Liver (tissue), 9 donors: ENCODE results near the gene MUC7. TPM values are rescaled to one million over a fixed set of nuclear protein-coding genes. Genes with fewer than 3 reads are reported as not detected.

Experiments
- DNase-seq: peaks from one replicate; pipeline ENCODE4 v3.0.0-alpha.2; 2017; ENCODE audit warnings: low spot score
- H3K27ac ChIP-seq, 2 donors: one replicate each; pipeline ENCODE4 v1.7.0; 2013; ENCODE audit warnings: inconsistent platforms in 2 of 2, low read length in 2 of 2, control low read depth in 1 of 2, low read depth in 1 of 2, mild to moderate bottlenecking in 1 of 2
- H3K27me3 ChIP-seq, 4 donors: one replicate each; pipeline versions ENCODE4 v1.6.1 to v1.7.0; 2013; ENCODE audit warnings: low read length in 3 of 4, inconsistent platforms in 1 of 4, mild to moderate bottlenecking in 1 of 4, moderate library complexity in 1 of 4; ENCODE audit not compliant: control insufficient read depth in 4 of 4, insufficient read depth in 4 of 4
- H3K36me3 ChIP-seq, 4 donors: one replicate each; pipeline versions ENCODE4 v1.6.1 to v1.7.0; 2013; ENCODE audit warnings: low read length in 3 of 4, mild to moderate bottlenecking in 3 of 4, low read depth in 1 of 4, moderate library complexity in 1 of 4; ENCODE audit not compliant: control insufficient read depth in 4 of 4, insufficient read depth in 3 of 4
- H3K4me1 ChIP-seq, 4 donors: one replicate each; pipeline versions ENCODE4 v1.6.1 to v1.7.0; 2013; ENCODE audit warnings: low read length in 3 of 4, mild to moderate bottlenecking in 3 of 4, moderate library complexity in 1 of 4; ENCODE audit not compliant: control insufficient read depth in 4 of 4, insufficient read depth in 4 of 4
- H3K4me3 ChIP-seq, 3 donors: one replicate each; pipeline versions ENCODE4 v1.6.1 to v1.7.0; 2013; ENCODE audit warnings: low read length in 3 of 3, control low read depth in 1 of 3, low read depth in 1 of 3, mild to moderate bottlenecking in 1 of 3
- H3K9ac ChIP-seq, 2 donors: one replicate each; pipeline ENCODE4 v1.7.0; 2013; ENCODE audit warnings: low read length in 2 of 2, mild to moderate bottlenecking in 2 of 2, moderate library complexity in 2 of 2, control low read depth in 1 of 2, low read depth in 1 of 2
- H3K9me3 ChIP-seq, 4 donors: one replicate each; pipeline versions ENCODE4 v1.6.1 to v1.7.0; 2013; ENCODE audit warnings: low read length in 3 of 4; ENCODE audit not compliant: control insufficient read depth in 4 of 4
- FOXA1 ChIP-seq: IDR thresholded peaks from 2 replicates; pipeline ENCODE4 v1.6.1; 2016; ENCODE audit warnings: antibody characterized with exemption
- FOXA2 ChIP-seq: IDR thresholded peaks from 2 replicates; pipeline ENCODE4 v1.6.1; 2016; ENCODE audit warnings: antibody characterized with exemption
- GABPA ChIP-seq, 2 donors: IDR thresholded peaks in 1 of 2; conservative IDR thresholded peaks in 1 of 2; 2 replicates each; pipeline ENCODE4 v1.6.1; 2016; ENCODE audit warnings: antibody characterized with exemption in 2 of 2, mild to moderate bottlenecking in 1 of 2, moderate library complexity in 1 of 2
- HNF4A ChIP-seq, 2 donors: conservative IDR thresholded peaks; 2 replicates each; pipeline ENCODE4 v1.6.1; 2016; ENCODE audit warnings: antibody characterized with exemption in 2 of 2, mild to moderate bottlenecking in 2 of 2
- NR2F2 ChIP-seq: IDR thresholded peaks from 2 replicates; pipeline ENCODE4 v1.6.1; 2016; ENCODE audit warnings: antibody characterized with exemption
- RAD21 ChIP-seq, 2 donors: IDR thresholded peaks; 2 replicates each; pipeline ENCODE4 v1.6.1; 2016; ENCODE audit warnings: antibody characterized with exemption in 2 of 2, mild to moderate bottlenecking in 2 of 2
- SP1 ChIP-seq: IDR thresholded peaks from 2 replicates; pipeline ENCODE4 v1.6.1; 2018; ENCODE audit warnings: antibody characterized with exemption, mild to moderate bottlenecking
- YY1 ChIP-seq: IDR thresholded peaks from 2 replicates; pipeline ENCODE4 v1.6.1; 2016; ENCODE audit warnings: antibody characterized with exemption, mild to moderate bottlenecking
- WGBS: extraction: QIAGEN DNeasy Blood & Tissue Kit; methylation state at CpG from one replicate; pipeline ENCODE4 v1.1.7; 2013; 5-methylcytosine and 5-hydroxymethylcytosine counted together
- polyA plus RNA-seq, 2 donors: library from polyadenylated mRNA; stranded (reverse) in 1 of 2; unstranded in 1 of 2; fragments of 200-250 nt in 1 of 2; fragments of >200 nt in 1 of 2; fragmentation: Nextera tagmentation in 1 of 2; extraction: Ambion mirVana in 1 of 2; gene quantifications; one replicate each; pipeline versions ENCODE4 v1.2.1 to v1.2.3, GENCODE V29; 2013 to 2015
- total RNA-seq, 2 donors: library from RNA; depleted of rRNA; stranded (reverse); fragments of >200 nt; gene quantifications; one replicate each; pipeline ENCODE4 v1.2.3, GENCODE V29; 2014
- TF ChIP-seq, protein P1 (sequence below): IDR thresholded peaks from 2 replicates; pipeline ENCODE4 v1.6.1; 2016; ENCODE audit warnings: antibody characterized with exemption, mild to moderate bottlenecking
- TF ChIP-seq, protein P2 (sequence below): IDR thresholded peaks from 2 replicates; pipeline ENCODE4 v1.6.1; 2016; ENCODE audit warnings: antibody characterized with exemption
- TF ChIP-seq, protein P3 (sequence below): IDR thresholded peaks from 2 replicates; pipeline ENCODE4 v1.6.1; 2016; ENCODE audit warnings: antibody characterized with exemption
- TF ChIP-seq, protein P4 (sequence below): fragments of 150-350 bp; IDR thresholded peaks from 2 replicates; pipeline ENCODE4 v1.5.1; 2017; ENCODE audit warnings: improper control_type of control experiment, low read depth, low read length; ENCODE audit not compliant: missing input control
- donor health status: healthy.
- donor health status: healthy.
- donor health status: healthy.
- donor health status: healthy.
- donor health status: healthy.

The MUC7 gene
- total and polyA plus RNA-seq, 4 donors = not detected

DNA sequence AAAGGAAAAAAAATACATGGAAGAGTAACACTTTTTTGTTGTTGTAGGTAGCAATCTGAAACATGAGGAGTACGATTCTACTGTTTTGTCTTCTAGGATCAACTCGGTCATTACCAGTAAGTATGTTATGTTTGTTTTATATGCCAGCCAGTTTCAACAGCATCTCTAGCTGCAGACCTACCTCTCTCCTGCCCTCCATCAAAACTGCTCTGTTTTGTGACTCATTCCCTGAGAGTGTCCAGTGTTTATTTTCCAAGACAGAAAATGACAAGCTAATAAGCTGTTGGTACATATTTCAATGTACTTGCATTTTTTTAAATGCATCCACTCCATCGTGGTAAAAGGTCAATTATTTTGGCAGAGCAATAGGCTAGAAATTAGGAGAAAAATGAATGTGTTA, 46.7 kb downstream of the MUC7 start:
- Histone ChIP-seq H3K9me3 (no peaks in the 10 kb centered on the region), H3K4me3 (no peak overlapping the region), H3K9ac (no peak overlapping the region), H3K4me1 (no peaks in the 10 kb centered on the region), H3K27me3 (peaks cover 0 to 6% (median 0%) of the 10 kb centered on the region in 4 donors), H3K27ac (no peak overlapping the region), H3K36me3 (no peaks in the 10 kb centered on the region)
- 57% methylated on average over 3 of the region's 3 CpGs for WGBS
- TF ChIP-seq, protein P1, sequence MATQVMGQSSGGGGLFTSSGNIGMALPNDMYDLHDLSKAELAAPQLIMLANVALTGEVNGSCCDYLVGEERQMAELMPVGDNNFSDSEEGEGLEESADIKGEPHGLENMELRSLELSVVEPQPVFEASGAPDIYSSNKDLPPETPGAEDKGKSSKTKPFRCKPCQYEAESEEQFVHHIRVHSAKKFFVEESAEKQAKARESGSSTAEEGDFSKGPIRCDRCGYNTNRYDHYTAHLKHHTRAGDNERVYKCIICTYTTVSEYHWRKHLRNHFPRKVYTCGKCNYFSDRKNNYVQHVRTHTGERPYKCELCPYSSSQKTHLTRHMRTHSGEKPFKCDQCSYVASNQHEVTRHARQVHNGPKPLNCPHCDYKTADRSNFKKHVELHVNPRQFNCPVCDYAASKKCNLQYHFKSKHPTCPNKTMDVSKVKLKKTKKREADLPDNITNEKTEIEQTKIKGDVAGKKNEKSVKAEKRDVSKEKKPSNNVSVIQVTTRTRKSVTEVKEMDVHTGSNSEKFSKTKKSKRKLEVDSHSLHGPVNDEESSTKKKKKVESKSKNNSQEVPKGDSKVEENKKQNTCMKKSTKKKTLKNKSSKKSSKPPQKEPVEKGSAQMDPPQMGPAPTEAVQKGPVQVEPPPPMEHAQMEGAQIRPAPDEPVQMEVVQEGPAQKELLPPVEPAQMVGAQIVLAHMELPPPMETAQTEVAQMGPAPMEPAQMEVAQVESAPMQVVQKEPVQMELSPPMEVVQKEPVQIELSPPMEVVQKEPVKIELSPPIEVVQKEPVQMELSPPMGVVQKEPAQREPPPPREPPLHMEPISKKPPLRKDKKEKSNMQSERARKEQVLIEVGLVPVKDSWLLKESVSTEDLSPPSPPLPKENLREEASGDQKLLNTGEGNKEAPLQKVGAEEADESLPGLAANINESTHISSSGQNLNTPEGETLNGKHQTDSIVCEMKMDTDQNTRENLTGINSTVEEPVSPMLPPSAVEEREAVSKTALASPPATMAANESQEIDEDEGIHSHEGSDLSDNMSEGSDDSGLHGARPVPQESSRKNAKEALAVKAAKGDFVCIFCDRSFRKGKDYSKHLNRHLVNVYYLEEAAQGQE = no peak
- no peak for TF ChIP-seq YY1
- DNase-seq = no peak

DNA sequence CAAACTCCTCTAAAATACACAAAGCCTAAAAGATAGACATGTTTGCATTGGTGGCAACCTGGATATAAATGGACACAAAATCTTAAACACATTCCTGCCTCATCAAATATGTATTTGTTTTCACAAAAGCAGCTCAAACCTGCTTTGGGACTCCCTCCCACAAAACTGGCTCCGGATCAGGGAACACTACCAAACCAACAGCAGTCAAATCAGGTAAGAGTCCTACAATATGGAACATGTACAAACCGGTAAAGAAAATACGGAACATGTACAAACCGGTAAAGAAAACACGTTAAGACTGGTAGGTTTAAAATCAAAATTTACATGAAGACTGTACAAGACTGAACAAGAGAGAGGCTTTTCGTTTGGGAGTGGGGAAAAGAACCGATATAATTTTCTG, 50.6 kb downstream of the MUC7 start:
- no peak overlapping the region for H3K27ac ChIP-seq
- TF ChIP-seq SP1 = no peak
- no peak for TF ChIP-seq HNF4A (conservative IDR thresholded peaks at IDR 0.05)
- TF ChIP-seq, protein P1 = no peak
- no peak for TF ChIP-seq YY1
- TF ChIP-seq, protein P2, sequence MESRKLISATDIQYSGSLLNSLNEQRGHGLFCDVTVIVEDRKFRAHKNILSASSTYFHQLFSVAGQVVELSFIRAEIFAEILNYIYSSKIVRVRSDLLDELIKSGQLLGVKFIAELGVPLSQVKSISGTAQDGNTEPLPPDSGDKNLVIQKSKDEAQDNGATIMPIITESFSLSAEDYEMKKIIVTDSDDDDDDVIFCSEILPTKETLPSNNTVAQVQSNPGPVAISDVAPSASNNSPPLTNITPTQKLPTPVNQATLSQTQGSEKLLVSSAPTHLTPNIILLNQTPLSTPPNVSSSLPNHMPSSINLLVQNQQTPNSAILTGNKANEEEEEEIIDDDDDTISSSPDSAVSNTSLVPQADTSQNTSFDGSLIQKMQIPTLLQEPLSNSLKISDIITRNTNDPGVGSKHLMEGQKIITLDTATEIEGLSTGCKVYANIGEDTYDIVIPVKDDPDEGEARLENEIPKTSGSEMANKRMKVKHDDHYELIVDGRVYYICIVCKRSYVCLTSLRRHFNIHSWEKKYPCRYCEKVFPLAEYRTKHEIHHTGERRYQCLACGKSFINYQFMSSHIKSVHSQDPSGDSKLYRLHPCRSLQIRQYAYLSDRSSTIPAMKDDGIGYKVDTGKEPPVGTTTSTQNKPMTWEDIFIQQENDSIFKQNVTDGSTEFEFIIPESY = no peak
- TF ChIP-seq, protein P3, sequence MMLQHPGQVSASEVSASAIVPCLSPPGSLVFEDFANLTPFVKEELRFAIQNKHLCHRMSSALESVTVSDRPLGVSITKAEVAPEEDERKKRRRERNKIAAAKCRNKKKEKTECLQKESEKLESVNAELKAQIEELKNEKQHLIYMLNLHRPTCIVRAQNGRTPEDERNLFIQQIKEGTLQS = no peak
- no peak for TF ChIP-seq GABPA (IDR thresholded peaks at IDR 0.05 in 1 of 2, conservative IDR thresholded peaks at IDR 0.05 in 1 of 2)
- TF ChIP-seq, protein P4, sequence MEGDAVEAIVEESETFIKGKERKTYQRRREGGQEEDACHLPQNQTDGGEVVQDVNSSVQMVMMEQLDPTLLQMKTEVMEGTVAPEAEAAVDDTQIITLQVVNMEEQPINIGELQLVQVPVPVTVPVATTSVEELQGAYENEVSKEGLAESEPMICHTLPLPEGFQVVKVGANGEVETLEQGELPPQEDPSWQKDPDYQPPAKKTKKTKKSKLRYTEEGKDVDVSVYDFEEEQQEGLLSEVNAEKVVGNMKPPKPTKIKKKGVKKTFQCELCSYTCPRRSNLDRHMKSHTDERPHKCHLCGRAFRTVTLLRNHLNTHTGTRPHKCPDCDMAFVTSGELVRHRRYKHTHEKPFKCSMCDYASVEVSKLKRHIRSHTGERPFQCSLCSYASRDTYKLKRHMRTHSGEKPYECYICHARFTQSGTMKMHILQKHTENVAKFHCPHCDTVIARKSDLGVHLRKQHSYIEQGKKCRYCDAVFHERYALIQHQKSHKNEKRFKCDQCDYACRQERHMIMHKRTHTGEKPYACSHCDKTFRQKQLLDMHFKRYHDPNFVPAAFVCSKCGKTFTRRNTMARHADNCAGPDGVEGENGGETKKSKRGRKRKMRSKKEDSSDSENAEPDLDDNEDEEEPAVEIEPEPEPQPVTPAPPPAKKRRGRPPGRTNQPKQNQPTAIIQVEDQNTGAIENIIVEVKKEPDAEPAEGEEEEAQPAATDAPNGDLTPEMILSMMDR = no peak
- no peak for TF ChIP-seq RAD21 (IDR thresholded peaks at IDR 0.05)
- TF ChIP-seq NR2F2 = no peak
- TF ChIP-seq FOXA2 = no peak
- no peak for TF ChIP-seq FOXA1
- no peaks in the 10 kb centered on the region for H3K36me3 ChIP-seq
- no peak overlapping the region for H3K9ac ChIP-seq
- no peak overlapping the region for H3K4me3 ChIP-seq
- no peaks in the 10 kb centered on the region for H3K4me1 ChIP-seq
- 87% methylated on average over 7 of the region's 7 CpGs for WGBS
- peaks cover 0 to 6% (median 0%) of the 10 kb centered on the region in 4 donors for H3K27me3 ChIP-seq
- H3K9me3 ChIP-seq = no peaks in the 10 kb centered on the region
- no peak for DNase-seq
